Stimulated activated CD8-positive, alpha-beta memory T cell treated with anti-CD3 and anti-CD28 coated beads, Interleukin-4, amount 100 ng/mL, for 4 hours (primary cell): ENCODE data around the gene ELMO2.

Experiments
- DNase-seq, 2 donors: peaks; one replicate each; pipeline ENCODE4 v3.0.0-alpha.2; 2020; ENCODE audit warnings: low read depth in 2 of 2, low spot score in 1 of 2

Gene ELMO2

DNA sequence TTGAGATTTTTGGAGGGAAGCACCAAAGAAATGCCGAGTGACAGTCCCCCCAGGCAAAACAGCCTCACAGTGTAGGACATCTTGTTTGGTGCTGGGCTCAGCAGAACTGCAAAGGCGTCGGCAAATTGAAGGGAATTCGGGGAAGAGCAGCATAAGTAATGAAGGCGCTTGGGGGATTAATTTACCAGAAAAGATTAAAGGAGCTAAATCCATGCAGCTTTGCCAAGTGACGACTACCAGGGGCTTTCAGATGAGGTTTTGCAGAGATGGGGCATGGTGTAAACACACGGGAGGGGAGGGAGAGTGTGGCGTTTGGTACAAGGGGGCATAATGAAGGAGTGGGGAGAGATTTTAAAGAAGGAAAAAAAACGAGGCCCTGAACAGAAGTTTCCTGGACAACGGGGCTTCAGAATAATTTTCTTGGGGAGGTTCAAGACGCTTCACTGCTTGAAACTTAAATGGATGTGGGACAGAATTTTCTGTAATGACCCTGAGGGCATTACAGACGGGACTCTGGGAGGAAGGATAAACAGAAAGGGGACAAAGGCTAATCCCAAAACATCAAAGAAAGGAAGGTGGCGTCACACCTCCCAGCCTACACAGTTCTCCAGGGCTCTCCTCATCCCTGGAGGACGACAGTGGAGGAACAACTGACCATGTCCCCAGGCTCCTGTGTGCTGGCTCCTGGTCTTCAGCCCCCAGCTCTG lies 52.8 kb downstream of the ELMO2 start:
- no peak for DNase-seq

DNA sequence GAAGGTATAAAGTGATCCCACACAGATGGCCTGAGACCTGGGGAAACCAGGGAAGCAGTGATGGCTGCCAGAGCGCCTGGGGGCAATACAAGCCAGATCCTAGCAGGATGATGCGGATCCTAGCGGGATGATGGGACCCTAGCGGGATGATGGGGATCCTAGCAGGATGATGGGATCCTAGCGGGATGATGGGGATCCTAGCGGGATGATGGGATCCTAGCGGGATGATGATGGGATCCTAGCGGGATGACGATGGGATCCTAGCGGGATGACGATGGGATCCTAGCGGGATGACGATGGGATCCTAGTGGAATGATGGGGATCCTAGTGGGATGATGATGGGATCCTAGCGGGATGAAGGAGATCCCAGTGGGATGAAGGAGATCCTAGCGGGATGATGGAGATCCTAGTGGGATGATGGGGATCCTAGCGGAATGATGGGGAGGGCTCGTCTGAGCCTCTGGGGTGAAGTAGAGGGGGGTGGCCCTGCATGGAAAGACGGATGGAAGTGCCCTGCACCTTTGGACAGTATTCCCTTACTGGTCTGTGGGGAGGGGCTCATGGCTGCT lies 54.0 kb downstream of the ELMO2 start:
- no peak for DNase-seq

DNA sequence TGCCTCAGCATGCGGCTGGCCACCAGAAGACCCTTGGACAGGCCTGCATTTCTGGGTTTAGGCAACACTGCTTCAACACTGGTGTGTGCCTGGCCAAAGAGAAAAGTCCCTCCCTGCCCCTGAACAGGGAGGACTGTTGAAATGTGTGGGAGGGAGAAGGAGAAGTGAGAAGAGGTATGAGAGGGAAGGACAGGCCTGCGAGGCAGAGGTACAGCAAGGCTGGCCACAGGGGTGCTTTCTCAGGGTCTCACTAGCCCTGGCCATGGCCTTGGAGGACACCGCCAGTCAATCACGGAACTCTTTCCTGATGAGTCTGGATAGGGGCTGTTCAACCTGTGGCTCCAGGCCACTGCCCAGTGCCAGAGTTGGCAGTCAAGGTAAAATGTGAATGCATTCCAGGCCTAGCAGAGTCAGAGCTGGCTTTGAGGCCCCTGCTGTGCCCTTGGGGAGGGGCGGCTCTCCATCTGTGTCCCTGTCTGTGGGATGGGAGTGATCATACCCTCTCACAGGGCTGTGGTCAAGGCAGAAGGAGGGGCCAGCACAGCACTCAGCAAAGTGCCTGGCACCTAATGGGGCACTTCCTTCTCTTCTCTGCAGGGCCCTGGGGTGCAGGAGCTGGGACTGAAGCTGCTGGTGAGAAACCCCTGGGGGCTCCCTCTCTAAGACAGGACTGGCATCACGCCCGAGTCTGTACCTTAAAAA lies 54.9 kb downstream of the ELMO2 start:
- no peak for DNase-seq

DNA sequence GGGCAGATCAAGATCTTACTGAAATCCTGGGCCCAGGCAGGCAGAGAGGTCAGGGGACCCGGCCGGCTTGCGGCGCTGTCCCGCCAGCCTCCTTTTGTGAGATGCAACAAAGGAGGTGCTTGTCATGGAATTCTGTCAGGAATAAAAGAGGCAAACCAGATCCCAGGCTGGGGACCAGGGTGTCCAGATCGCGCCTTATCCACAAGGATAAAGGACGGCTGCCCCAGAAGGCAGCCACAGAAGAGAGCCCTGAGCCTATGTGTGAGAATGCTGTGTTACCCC lies 55.5 kb downstream of the ELMO2 start:
- DNase-seq: no peak

DNA sequence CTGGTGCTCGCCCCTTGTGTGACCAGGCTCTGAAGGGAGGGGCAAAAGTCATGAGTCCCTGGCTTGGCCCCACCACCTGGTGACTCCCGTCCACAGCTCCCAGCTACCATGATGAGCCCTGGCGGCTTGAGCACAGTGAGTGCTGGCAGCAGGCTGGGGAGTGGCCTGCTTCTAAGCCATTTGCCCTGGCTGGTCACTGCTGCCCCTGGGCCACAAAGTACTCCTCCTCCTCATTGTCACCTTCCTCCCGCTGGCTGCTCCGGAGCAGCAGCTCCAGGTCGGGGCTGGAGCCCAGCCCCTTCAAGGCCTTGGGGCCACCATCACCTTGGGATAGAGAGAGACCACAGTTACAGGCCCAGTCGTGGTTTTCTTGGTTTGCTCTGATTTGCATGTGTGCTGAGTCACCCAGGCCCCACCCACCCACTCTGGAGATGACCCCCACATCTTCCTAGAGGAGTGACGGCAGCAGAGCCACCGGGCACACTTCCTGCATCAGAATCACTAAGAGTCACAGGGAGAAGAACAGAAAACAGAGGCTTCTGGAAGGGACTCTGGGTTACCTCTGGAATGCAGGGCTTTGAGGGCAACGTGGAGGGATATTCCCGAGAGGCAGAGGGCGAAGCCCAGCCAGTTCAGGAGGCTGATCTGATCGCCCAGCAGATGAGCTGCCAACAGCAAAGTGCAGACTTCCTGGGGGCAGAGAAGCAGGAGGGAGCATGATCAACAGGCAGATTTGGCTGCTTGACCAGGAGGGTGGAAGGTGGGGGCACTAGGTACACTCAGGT lies 56.0 kb downstream of the ELMO2 start:
- no peak for DNase-seq

DNA sequence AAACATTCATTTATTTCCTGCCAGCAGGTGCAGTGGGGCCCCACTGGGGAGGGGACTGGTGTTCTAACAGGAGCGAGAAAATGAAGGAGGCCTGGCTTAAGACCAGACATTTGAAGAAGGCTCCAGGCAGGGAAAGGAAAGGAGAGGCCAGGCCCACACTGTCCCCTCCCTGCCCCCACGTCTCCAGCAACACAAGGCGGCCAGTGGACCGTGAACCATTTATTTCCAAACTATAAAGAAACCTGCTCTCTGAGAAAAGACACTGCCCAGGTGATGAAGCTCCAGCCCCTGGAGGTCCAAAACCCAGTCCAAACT lies 56.7 kb downstream of the ELMO2 start:
- no peak for DNase-seq

DNA sequence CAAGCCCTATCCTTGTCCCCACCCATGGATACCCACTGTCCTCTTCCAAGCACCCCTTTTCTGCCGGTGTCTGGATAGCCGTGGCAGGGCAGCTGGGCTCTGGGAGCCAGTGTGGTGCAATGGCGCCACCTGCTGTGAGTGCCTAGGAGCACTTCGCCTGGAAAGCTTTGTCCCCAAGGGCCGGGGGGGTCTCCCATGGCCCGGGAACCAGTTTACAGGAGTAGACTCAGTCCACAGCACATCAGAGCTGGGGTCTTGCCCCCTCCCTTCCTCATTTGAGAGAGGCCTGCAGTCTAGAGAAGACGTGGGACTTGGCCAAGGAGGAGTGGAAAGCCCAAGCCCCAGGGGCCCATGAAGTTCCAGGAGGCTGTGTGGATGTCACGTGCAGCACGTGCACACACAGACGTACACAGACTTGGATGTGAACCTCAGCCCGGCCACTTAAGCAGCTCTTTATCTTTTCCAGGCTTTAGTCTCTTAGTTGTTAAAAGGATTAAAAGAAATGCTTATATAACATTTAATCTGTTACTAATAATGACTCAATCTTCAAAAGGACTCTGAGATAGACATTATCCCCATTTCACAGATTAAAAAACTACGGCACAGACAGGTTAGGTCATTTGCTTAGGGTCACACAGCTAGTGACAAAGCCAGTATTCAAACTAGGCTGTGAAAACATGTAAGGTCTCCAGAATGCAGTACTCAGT lies 57.2 kb downstream of the ELMO2 start:
- DNase-seq: no peak

DNA sequence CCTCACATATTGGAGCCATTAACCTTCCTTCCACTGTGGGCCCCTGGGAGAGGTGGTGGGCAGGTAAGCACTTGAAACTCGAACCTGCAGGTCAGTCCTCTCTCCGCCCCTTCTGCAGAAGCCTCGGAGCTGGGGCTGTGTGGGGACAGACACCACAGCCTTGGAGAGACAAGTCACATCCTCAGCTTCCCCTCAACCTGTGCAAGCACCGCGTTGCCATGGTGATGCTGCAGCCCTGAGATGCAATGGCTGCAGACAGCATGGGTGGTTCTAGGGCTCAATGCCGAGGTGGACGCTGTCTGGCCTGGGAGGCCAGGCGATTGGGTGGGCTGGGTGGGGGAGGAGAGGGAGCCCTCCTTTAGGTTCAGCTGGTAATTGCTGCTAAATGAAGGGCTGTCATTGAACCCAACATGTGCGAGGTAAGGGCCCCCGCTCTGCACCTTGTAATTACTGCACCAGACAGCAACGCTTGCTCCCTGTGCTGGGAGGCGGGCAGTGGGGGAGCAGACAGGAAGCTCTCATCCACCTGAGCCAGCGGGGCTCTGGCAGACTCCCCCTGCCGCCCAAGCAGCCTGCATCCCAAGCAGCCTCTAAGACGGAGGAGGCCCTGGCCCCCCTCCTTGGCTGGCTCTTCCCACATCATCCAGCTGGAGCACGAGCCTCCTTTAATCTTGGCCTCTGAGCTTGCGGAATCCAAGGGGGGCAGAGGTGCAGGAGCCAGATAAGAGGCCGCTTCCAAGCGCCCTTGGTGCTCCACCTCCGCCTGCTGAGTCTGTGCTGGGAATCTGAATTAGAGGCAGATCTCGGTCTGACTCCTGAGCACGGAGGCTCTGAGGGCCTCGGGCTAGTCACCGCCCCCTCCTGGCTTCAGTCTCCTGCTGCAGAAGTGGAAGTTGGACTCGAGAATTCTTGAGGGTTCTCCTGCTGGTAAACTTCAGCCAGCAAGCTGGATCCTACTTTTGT lies 58.3 kb downstream of the ELMO2 start:
- no peak for DNase-seq

DNA sequence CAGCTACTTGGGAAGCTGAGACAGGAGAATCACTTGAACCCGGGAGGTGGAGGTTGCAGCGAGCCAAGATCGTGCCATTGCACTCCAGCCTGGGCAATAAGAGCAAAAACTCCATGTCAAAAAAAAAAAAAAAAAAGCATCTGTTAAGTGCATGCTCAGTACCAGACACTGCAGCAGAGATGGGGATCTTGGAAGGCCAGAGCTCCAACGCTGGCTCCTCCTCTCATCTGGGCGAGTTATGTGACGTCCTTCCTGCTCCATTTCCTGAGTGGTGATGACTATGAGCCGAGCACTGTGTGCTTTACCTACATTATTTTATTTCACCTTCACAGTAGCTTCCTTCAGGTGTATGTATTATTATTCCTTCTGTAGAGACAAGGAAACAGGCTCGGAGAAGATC lies 59.6 kb downstream of the ELMO2 start:
- no peak for DNase-seq

DNA sequence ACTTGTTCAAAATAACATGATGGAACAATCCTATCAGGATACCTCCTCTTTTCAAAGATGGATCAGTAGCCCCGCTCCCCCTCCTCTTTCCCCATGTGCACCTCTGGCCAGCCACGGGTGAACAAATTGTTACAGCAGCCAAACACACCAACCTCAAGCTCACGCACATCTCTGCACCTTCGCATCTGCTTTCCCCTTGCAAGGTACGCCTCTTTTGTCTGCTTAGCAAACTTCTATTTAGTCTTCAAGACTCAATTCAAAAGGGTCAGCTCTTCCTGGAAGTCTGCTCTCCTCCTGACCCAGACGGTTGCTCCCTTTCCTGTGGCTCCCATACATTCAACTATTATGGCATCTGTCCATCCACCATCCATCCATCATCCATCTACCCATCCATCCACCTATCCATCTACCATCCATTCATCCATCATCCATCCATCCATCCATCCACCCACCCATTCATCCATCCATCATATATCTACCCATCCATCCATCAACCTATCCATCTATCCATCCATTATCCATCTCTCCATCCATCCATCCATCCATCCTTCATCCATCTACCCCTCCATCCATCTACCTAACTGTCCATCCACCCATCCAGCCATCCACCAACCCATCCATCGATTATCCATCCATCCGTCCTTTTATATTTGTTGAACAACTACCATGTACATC lies 61.8 kb downstream of the ELMO2 start:
- DNase-seq: no peak

DNA sequence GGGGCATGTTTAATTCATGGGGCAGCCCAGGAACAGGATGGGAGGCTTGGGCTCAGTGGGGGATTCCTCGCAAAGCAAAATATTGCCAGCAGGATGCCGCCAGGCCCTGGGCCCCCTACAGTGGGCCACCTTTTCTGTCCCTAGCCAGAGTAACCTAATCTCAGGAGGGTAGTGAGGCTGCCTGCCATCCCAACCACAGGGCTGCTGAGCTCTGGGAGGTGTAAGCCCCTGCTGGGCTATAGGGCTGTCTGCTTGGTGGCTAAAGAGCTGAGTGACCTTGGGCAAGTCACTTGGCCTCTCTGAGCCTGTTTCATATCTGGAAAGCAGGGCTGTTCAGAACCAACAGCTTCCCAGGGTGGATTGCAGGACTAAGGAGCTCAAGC lies 62.4 kb downstream of the ELMO2 start:
- DNase-seq: no peak

DNA sequence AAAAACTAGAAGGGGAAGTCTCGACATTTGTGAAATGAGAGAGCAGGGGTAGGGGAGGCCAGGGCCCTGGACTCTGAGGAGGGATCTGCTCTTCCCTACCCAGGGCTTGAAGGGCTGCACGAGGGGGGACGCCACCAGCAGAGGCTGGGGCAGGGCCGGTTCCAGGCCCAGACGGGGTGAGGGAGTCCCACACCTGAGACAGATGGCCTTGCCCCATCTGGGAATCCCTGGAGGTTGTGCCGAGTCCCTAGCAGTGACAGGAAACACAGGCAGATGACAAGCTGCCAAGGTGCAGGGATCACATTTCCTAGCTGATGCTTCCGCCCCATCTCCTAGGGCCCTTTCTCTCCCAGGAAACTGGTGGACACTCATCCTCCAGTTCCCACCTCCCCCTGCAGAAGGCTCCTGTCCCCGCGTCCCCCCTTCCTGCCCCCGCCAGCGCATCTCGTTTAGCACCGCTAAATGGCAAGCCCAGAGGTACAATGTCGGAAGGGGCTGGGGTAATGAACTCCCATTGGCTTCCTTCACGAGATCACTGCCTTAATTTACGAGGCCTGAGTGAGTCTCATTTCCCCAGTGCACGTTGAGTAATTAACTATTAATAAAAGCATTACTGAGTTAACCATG lies 63.0 kb downstream of the ELMO2 start:
- DNase-seq: no peak

DNA sequence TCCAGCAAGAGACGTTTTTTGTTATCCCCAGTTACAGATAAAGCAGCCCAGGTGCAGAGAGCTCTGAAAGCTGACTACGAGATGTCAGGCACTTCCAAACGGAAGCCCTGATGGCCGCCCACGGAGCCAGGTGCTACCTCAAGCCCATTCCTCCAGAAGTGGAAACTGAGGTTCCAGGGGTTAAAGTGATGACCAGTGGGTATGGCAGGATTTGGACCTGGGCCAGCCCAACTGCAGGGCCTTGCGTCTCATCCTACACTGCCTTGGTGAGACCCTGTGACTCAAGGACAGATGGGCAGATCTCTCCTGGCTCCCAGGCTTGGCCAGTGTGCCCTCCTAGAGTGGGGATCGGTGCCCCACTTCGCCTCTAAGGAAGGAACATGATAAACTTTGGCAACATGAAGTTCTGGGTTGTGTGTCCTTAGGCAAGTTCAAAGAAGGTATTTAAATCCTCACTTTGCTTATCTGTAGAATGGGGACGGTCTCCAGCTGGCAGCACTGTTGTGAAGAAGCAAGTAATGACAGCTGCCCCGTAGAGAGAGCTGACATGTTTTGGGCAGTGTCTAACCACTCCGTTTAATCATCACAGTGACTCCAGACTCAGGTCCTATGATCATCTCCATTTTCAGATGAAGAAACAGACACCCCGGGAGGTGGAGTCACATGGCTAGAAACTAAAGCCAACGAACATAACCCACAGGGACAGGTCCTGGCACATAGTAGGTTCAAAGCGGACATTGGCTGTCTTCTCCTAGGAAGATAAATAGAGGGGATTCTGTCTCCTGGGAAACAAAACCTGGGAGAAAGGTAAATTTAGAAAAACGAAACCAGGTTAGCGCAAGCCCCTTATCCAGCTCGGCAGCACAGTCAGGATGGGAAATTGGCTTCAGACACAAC lies 63.7 kb downstream of the ELMO2 start:
- no peak for DNase-seq

DNA sequence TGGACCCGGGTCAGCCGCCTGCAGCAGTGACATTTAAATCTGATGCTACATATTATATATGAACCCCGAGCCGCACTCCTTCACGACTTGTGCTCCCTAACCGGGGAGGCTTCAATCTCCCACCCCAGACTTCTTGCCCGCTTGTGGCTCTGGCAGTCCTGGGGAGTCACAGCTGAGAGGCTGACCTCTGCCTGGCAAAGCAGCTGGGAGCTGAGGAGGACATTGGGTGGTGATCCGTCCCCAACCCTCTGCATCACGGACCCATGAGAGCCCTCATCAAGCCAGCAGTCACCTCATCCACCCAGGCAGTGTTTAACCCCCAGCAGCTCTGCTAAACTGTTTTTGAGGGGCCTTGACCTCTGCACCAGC lies 64.4 kb downstream of the ELMO2 start:
- DNase-seq: no peak

DNA sequence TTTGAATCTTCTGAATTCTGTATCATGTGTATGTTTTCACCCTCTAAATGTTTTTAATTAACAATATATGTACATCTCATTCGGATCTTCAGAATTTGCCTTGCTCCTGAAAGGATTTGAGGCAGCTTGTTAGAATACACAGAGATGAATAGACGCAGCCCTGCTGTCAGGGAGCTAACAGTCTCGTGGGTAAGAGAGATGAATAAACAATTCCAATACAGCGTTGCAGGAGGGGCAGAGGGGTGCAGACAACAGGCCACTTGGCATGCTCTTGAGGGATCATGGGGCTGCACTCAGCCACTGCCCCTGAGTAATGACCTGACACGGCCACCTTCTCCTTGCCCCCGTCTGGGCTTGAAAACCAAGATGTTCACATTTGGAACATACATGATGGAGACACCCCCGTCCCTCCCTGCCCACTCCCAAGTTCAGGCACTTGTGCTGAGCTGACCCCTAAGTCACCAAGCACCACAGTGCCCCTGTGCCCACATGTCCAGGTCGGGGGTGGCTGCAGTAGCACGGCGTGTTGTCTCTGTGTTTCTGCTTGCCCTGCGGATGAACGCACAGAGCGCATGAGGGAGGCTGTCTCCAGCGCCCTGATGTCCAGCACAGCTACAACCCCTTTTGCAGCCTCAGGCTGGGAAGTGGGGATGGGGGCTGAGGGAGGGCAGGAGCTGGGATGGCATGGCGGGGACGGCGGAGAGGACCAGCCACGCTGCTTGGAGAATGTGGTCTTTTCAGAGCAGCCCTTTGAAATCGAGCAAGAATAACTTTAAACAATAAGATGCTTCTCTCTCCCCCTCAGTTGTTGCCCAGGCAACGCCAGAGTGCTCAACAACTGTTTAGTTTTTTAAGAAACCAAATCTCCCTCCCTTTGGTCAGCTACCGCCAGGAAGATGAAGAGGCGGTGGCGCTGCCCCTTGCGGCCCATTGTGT lies 65.1 kb downstream of the ELMO2 start:
- DNase-seq: no peak

DNA sequence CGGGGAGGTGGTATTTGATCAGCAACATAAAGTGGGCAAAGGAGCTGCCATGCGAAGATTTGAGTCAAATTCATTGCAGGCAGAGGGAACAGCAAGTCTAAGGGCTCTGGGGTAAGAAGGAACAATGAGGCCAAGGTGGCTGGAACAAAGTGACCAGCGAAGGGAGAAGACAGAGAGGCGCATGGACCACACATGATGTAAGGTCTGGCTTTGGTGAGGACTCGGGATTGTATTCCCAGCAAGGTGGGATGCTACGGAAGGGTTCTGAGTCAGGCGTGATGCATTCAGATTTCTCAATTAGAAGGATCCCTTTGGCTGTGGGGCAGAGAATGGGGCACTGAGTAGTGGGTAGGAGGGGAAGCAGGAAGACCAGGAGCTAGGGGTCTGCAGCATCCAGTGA lies 67.4 kb downstream of the ELMO2 start:
- DNase-seq: no peak

DNA sequence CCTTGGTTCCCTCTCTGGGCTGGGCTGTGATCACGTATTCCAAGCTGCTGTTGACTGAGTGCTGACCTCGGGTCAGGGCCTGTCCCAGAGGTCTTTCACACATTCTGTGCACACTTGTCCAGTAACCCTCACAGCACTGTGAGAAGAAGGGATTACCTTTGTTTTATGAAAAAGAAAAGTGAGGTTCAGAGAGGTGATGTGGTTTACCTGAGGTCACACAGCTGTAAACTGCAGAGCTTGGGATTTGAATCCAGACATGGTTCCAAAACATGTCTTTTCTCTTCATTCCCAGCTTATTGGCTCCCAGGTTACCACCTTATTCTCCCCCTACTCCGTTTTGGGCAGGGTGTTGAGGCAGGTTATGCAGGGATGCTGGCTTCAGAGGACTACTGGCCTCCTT lies 69.7 kb downstream of the ELMO2 start:
- DNase-seq: no peak
